Neural progenitor cell (in vitro differentiated cells): ENCODE data around the gene ARHGEF4. TPM values are rescaled to one million over a fixed set of nuclear protein-coding genes. Genes with fewer than 3 reads are reported as not detected.

ENCODE experiments used
- DNase-seq: peaks from one replicate; pipeline ENCODE4 v3.0.0-alpha.2; 2016; ENCODE audit warnings: low spot score
- H2AFZ ChIP-seq: fragments of 200-600 bp; sonication (generic); replicated peaks from 2 replicates; pipeline ENCODE4 v1.6.1; 2016; ENCODE audit warnings: antibody characterized with exemption
- H3F3A ChIP-seq: fragments of 200-600 bp; sonication (generic); 2 replicates; pipeline ENCODE4 v1.6.1; 2016; ENCODE audit warnings: antibody characterized with exemption, low read depth
- H3K27ac ChIP-seq: fragments of 200-600 bp; sonication (generic); 2 replicates; pipeline ENCODE4 v1.5.1; 2016; ENCODE audit warnings: mild to moderate bottlenecking
- H3K27me3 ChIP-seq: fragments of 200-600 bp; sonication (generic); 2 replicates; pipeline ENCODE4 v1.6.1; 2016; ENCODE audit warnings: mild to moderate bottlenecking, moderate library complexity
- H3K36me3 ChIP-seq: fragments of 200-600 bp; sonication (generic); 2 replicates; pipeline ENCODE4 v1.5.1; 2016
- H3K4me1 ChIP-seq: fragments of 200-600 bp; sonication (generic); 2 replicates; pipeline ENCODE4 v1.6.1; 2016; ENCODE audit warnings: mixed run types
- H3K4me2 ChIP-seq: fragments of 200-600 bp; sonication (generic); 2 replicates; pipeline ENCODE4 v1.6.1; 2016
- H3K4me3 ChIP-seq: fragments of 200-600 bp; sonication (generic); 2 replicates; pipeline ENCODE4 v1.5.1; 2016
- H3K79me2 ChIP-seq: fragments of 200-600 bp; sonication (generic); 2 replicates; pipeline ENCODE4 v1.6.1; 2016; ENCODE audit warnings: low read depth
- H3K9ac ChIP-seq: fragments of 200-600 bp; sonication (generic); 2 replicates; pipeline ENCODE4 v1.6.1; 2016
- H3K9me3 ChIP-seq: fragments of 200-600 bp; sonication (generic); 2 replicates; pipeline ENCODE4 v1.5.1; 2016; ENCODE audit warnings: low read depth
- H4K20me1 ChIP-seq: fragments of 200-600 bp; sonication (generic); 2 replicates; pipeline ENCODE4 v1.6.1; 2016; ENCODE audit warnings: low read depth
- H3K27ac Mint-ChIP-seq: 3 replicates; pipeline ENCODE4 v1.8.0; 2021; ENCODE audit warnings: mixed read lengths
- H3K27me3 Mint-ChIP-seq: 2 replicates; pipeline ENCODE4 v1.8.0; 2022; ENCODE audit warnings: low read depth, mild to moderate bottlenecking, inconsistent platforms, moderate library complexity, mixed read lengths; ENCODE audit not compliant: insufficient read depth
- H3K36me3 Mint-ChIP-seq: 3 replicates; pipeline ENCODE4 v1.8.0; 2021; ENCODE audit warnings: mixed read lengths
- H3K4me1 Mint-ChIP-seq: 3 replicates; pipeline ENCODE4 v1.8.0; 2021; ENCODE audit warnings: mixed read lengths
- H3K4me3 Mint-ChIP-seq: 3 replicates; pipeline ENCODE4 v1.8.0; 2021; ENCODE audit warnings: mild to moderate bottlenecking, moderate library complexity, mixed read lengths
- H3K9me3 Mint-ChIP-seq: 3 replicates; pipeline ENCODE4 v1.8.0; 2020; ENCODE audit warnings: mixed read lengths
- CTCF ChIP-seq: fragments of 200-600 bp; sonication (generic); IDR thresholded peaks from 2 replicates; pipeline ENCODE4 v1.5.1; 2017; ENCODE audit warnings: antibody characterized with exemption, mild to moderate bottlenecking
- EZH2 ChIP-seq: fragments of 200-600 bp; sonication (generic); IDR thresholded peaks from 2 replicates; pipeline ENCODE4 v1.6.1; 2017; ENCODE audit warnings: antibody characterized with exemption, mild to moderate bottlenecking, moderate library complexity
- EZH2phosphoT487 ChIP-seq: fragments of 200-600 bp; sonication (generic); IDR thresholded peaks from 2 replicates; pipeline ENCODE4 v1.6.1; 2017; ENCODE audit warnings: antibody characterized with exemption
- total RNA-seq: library from RNA; depleted of rRNA; stranded (reverse); fragments of >200 nt; gene quantifications from 2 replicates; pipeline ENCODE4 v1.2.3, GENCODE V29; 2015; ENCODE audit warnings: low replicate concordance

The ARHGEF4 gene
- total RNA-seq, 1 donor from 2014 or later: 22.8 TPM

GRCh38 chr2:130996691-130997090 is 160.0 kb downstream of the ARHGEF4 start:
- H3F3A ChIP-seq: peaks cover 7% of the 10 kb centered on the region
- TF ChIP-seq CTCF (no peak), EZH2 (no peak)
- no peak overlapping the region for H3K4me2 ChIP-seq
- no peaks in the 10 kb centered on the region for H3K4me1 Mint-ChIP-seq
- no peak overlapping the region for H2AFZ ChIP-seq
- H3K4me3 ChIP-seq: no peak overlapping the region
- H3K9me3 Mint-ChIP-seq: no peaks in the 10 kb centered on the region
- H3K27me3 Mint-ChIP-seq: no peaks in the 10 kb centered on the region
- no peak for DNase-seq
- H3K9me3 ChIP-seq: no peaks in the 10 kb centered on the region
- no peaks in the 10 kb centered on the region for H3K36me3 Mint-ChIP-seq
- H3K27ac ChIP-seq: no peak overlapping the region
- H3K27me3 ChIP-seq: no peaks in the 10 kb centered on the region
- H4K20me1 ChIP-seq: no peaks in the 10 kb centered on the region
- H3K4me1 ChIP-seq: no peaks in the 10 kb centered on the region
- H3K4me3 Mint-ChIP-seq: no peak overlapping the region
- H3K9ac ChIP-seq: no peak overlapping the region
- H3K79me2 ChIP-seq: no peaks in the 10 kb centered on the region
- no peak overlapping the region for H3K27ac Mint-ChIP-seq
- no peaks in the 10 kb centered on the region for H3K36me3 ChIP-seq

- no peak for DNase-seq
- Histone ChIP-seq H3K36me3 (no peaks in the 10 kb centered on the region), H3K9ac (no peak overlapping the region), H4K20me1 (no peaks in the 10 kb centered on the region), H3K4me3 (no peak overlapping the region), H3K9me3 (no peaks in the 10 kb centered on the region), H3K4me2 (no peak overlapping the region), H3F3A (peaks cover 7% of the 10 kb centered on the region), H3K79me2 (no peaks in the 10 kb centered on the region), H3K27me3 (no peaks in the 10 kb centered on the region), H2AFZ (no peak overlapping the region), H3K27ac (no peak overlapping the region), H3K4me1 (no peaks in the 10 kb centered on the region)
- Mint-ChIP-seq H3K4me3 (no peak overlapping the region), H3K9me3 (no peaks in the 10 kb centered on the region), H3K36me3 (no peaks in the 10 kb centered on the region), H3K4me1 (no peaks in the 10 kb centered on the region), H3K27me3 (no peaks in the 10 kb centered on the region), H3K27ac (no peak overlapping the region)
- TF ChIP-seq EZH2phosphoT487: no peak
- no peak for TF ChIP-seq CTCF
- TF ChIP-seq EZH2: no peak
Measured at GRCh38 chr2:130997198-130997597, 160.5 kb downstream of the ARHGEF4 start.

GRCh38 chr2:130998561-130998960 is 161.8 kb downstream of the ARHGEF4 start:
- no peaks in the 10 kb centered on the region for H3K27me3 Mint-ChIP-seq
- Histone ChIP-seq H3K4me2 (no peak overlapping the region), H3K9ac (no peak overlapping the region), H4K20me1 (no peaks in the 10 kb centered on the region), H3K36me3 (no peaks in the 10 kb centered on the region), H3F3A (peaks cover 7% of the 10 kb centered on the region), H3K27me3 (no peaks in the 10 kb centered on the region), H3K27ac (no peak overlapping the region), H3K9me3 (no peaks in the 10 kb centered on the region), H2AFZ (no peak overlapping the region), H3K79me2 (no peaks in the 10 kb centered on the region), H3K4me3 (no peak overlapping the region), H3K4me1 (no peaks in the 10 kb centered on the region)
- no peaks in the 10 kb centered on the region for H3K9me3 Mint-ChIP-seq
- H3K4me1 Mint-ChIP-seq: no peaks in the 10 kb centered on the region
- no peak for TF ChIP-seq CTCF
- TF ChIP-seq EZH2phosphoT487: no peak
- TF ChIP-seq EZH2: no peak
- H3K27ac Mint-ChIP-seq: no peak overlapping the region
- H3K36me3 Mint-ChIP-seq: no peaks in the 10 kb centered on the region
- DNase-seq: no peak
- no peak overlapping the region for H3K4me3 Mint-ChIP-seq
